ENCODE measurements around the gene DNAJC17. TPM values are rescaled to one million over a fixed set of nuclear protein-coding genes. Genes with fewer than 3 reads are reported as not detected.

The DNAJC17 gene

DNA sequence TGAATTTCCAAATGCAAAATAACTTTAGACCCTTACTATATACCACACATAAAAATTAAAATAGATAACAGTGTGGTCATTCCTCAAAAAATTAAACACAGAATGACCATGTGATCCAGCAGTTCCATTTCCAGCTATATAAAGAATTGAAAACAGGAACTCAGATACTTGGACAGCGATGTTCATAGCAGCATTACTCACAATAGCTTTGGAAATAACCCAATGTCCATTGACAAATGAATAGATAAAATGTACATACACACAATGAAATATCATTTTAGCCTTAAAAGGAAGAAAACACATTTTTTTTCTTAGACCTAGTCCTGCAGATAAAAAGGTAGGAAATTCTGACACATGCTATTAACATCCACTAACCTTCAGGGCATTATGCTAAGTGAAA is 85.6 kb downstream of the DNAJC17 start:
- H3K4me3 ChIP-seq (ENCODE audit: low read length in 2 of 2) = no peak overlapping the region
- no peak overlapping the region for H2BK5ac ChIP-seq (ENCODE audit: low read length)
- no peak overlapping the region for H2BK120ac ChIP-seq (ENCODE audit: low read depth, low read length)
- H4K91ac ChIP-seq (ENCODE audit: low read depth, low read length, poor library complexity) = no peak overlapping the region
- no peaks in the 10 kb centered on the region for H3K79me1 ChIP-seq (ENCODE audit: low read depth, low read length)
- H4K8ac ChIP-seq (ENCODE audit: low read depth, low read length) = no peak overlapping the region
- no peak overlapping the region for H3K14ac ChIP-seq (ENCODE audit: low read length)
- no peak overlapping the region for H3K4ac ChIP-seq (ENCODE audit: low read length)
- H3K4me2 ChIP-seq (ENCODE audit: insufficient read depth, low read length, poor library complexity, severe bottlenecking) = no peak overlapping the region
- H2BK15ac ChIP-seq (ENCODE audit: low read length) = no peak overlapping the region
- H3K23ac ChIP-seq (ENCODE audit: low read depth, low read length, poor library complexity) = no peak overlapping the region
- no peaks in the 10 kb centered on the region for H3K9me3 ChIP-seq (replicated peaks in 1 of 2; ENCODE audit: control insufficient read depth in 2 of 2, insufficient read depth in 1 of 2, low read depth in 1 of 2, low read length in 2 of 2)
- no peak overlapping the region for H2AK5ac ChIP-seq (ENCODE audit: low read depth, low read length)
- DNase-seq (ENCODE audit: low spot score) = no peak
- H2BK12ac ChIP-seq (ENCODE audit: low read length) = no peak overlapping the region
- H3K4me1 ChIP-seq (ENCODE audit: control insufficient read depth in 2 of 2, insufficient read depth in 1 of 2, low read depth in 1 of 2, low read length in 2 of 2) = no peaks in the 10 kb centered on the region
- no peaks in the 10 kb centered on the region for H3K27me3 ChIP-seq (ENCODE audit: control insufficient read depth in 3 of 3, insufficient read depth in 3 of 3, low read depth in 1 of 3, low read length in 3 of 3)
- WGBS, 2 donors (ENCODE audit: extremely low coverage in 2 of 2, insufficient read length in 2 of 2, insufficient replicate concordance in 1 of 2) = no CpG with 5 or more reads among the region's 1 CpG
- peaks cover 2 to 87% of the 10 kb centered on the region in 2 donors for H3K36me3 ChIP-seq (replicated peaks in 1 of 2; ENCODE audit: control insufficient read depth in 2 of 2, insufficient read depth in 2 of 2, low read length in 2 of 2)
- H2AFZ ChIP-seq (ENCODE audit: low read length) = no peak overlapping the region
- no peak overlapping the region for H3K27ac ChIP-seq (replicated peaks; ENCODE audit: low read length)
- no peak overlapping the region for H3K9ac ChIP-seq (ENCODE audit: low read depth, low read length, poor library complexity)
- no peak overlapping the region for H3K18ac ChIP-seq (ENCODE audit: low read length)

DNA sequence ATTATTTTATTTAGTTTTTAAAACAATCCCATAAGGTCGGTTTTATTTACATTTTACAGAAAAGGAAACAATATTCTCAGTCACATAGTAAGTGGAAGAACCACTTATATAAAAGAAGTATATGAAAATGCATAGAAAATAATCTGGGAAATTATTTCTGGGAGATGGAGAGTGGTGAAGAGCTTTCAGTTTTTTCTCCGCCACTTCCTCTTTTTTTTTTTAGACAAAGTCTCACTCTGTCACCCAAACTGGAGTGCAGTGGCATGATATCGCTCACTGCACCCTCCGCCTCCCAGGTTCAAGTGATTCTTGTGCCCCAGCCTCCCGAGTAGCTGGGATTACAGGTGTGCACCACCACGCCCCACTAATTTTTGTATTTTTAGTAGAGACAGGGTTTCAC is 91.1 kb downstream of the DNAJC17 start:
- no peak overlapping the region for H2BK5ac ChIP-seq (ENCODE audit: low read length)
- H3K27ac ChIP-seq (replicated peaks; ENCODE audit: low read length) = no peak overlapping the region
- H3K9ac ChIP-seq (ENCODE audit: low read depth, low read length, poor library complexity) = no peak overlapping the region
- no peak overlapping the region for H3K4me2 ChIP-seq (ENCODE audit: insufficient read depth, low read length, poor library complexity, severe bottlenecking)
- H2BK15ac ChIP-seq (ENCODE audit: low read length) = no peak overlapping the region
- whole genome bisulfite sequencing, 2 donors (ENCODE audit: extremely low coverage in 2 of 2, insufficient read length in 2 of 2, insufficient replicate concordance in 1 of 2) = no CpG with 5 or more reads among the region's 6 CpGs
- no peak overlapping the region for H3K4ac ChIP-seq (ENCODE audit: low read length)
- H2BK12ac ChIP-seq (ENCODE audit: low read length) = no peak overlapping the region
- peaks cover 9 to 94% of the 10 kb centered on the region in 2 donors for H3K36me3 ChIP-seq (replicated peaks in 1 of 2; ENCODE audit: control insufficient read depth in 2 of 2, insufficient read depth in 2 of 2, low read length in 2 of 2)
- H3K23ac ChIP-seq (ENCODE audit: low read depth, low read length, poor library complexity) = no peak overlapping the region
- no peaks in the 10 kb centered on the region for H3K27me3 ChIP-seq (ENCODE audit: control insufficient read depth in 3 of 3, insufficient read depth in 3 of 3, low read depth in 1 of 3, low read length in 3 of 3)
- H3K79me1 ChIP-seq (ENCODE audit: low read depth, low read length) = no peaks in the 10 kb centered on the region
- H2AFZ ChIP-seq (ENCODE audit: low read length) = no peak overlapping the region
- no peak overlapping the region for H2BK120ac ChIP-seq (ENCODE audit: low read depth, low read length)
- no peaks in the 10 kb centered on the region for H3K9me3 ChIP-seq (replicated peaks in 1 of 2; ENCODE audit: control insufficient read depth in 2 of 2, insufficient read depth in 1 of 2, low read depth in 1 of 2, low read length in 2 of 2)
- H3K4me3 ChIP-seq (ENCODE audit: low read length in 2 of 2) = no peak overlapping the region
- H3K14ac ChIP-seq (ENCODE audit: low read length) = no peak overlapping the region
- H3K4me1 ChIP-seq (ENCODE audit: control insufficient read depth in 2 of 2, insufficient read depth in 1 of 2, low read depth in 1 of 2, low read length in 2 of 2) = no peaks in the 10 kb centered on the region
- no peak for DNase-seq (ENCODE audit: low spot score)
- no peak overlapping the region for H4K8ac ChIP-seq (ENCODE audit: low read depth, low read length)
- no peak overlapping the region for H3K18ac ChIP-seq (ENCODE audit: low read length)
- H4K91ac ChIP-seq (ENCODE audit: low read depth, low read length, poor library complexity) = no peak overlapping the region
- no peak overlapping the region for H2AK5ac ChIP-seq (ENCODE audit: low read depth, low read length)

Small RNA genes lying within 50 kb of the gene (small RNA-seq; reads per million reads assigned to genes)
- not detected for gene SUMO2P15 (ENCODE audit: insufficient read depth)

Data from neuronal stem cell (in vitro differentiated cells).